IMR-90 (cell line): ENCODE results near the gene AP4S1. TPM values are rescaled to one million over a fixed set of nuclear protein-coding genes. Genes with fewer than 3 reads are reported as not detected.

Experiments used
- ATAC-seq: fragments of 200-7000 bp; cut with Tn5 transposase; 2 replicates; pipeline ENCODE4 v1.9.1; 2020; ENCODE audit warnings: low read depth, mild to moderate bottlenecking, moderate library complexity
- BruUV-seq: library from RNA; stranded (reverse); fragments of 400-500 nt; replicated peaks from 2 replicates; lab custom pipeline; 2021; lab: Mats Ljungman, UMichigan
- CTCF ChIA-PET: fragments of 300-600 bp; formaldehyde crosslinking; extraction: SDS; loops from one replicate; lab custom pipeline; 2021; ENCODE audit warnings: antibody characterized with exemption; lab: Yijun Ruan, JAX
- POLR2A ChIA-PET: fragments of 300-600 bp; sonication (Branson Sonifier 250); formaldehyde crosslinking; loops from one replicate; lab custom pipeline; 2022; ENCODE audit warnings: antibody characterized with exemption; ENCODE audit not compliant: unreplicated experiment; lab: Charles Lee
- DNase-seq: peaks from one replicate; pipeline ENCODE4 v3.0.0; 2013
- H2AFZ ChIP-seq: replicated peaks from 2 replicates; pipeline ENCODE3; 2013; ENCODE audit warnings: low read length, mild to moderate bottlenecking; ENCODE audit not compliant: poor library complexity
- H2AK5ac ChIP-seq: 2 replicates; pipeline ENCODE4 v1.6.1; 2013; ENCODE audit warnings: low read depth, low read length, inconsistent platforms
- H2AK9ac ChIP-seq: replicated peaks from 2 replicates; pipeline ENCODE3; 2013; ENCODE audit warnings: mild to moderate bottlenecking, low read depth, low read length, moderate library complexity; ENCODE audit not compliant: poor library complexity
- H2BK120ac ChIP-seq: 2 replicates; pipeline ENCODE4 v1.6.1; 2013; ENCODE audit warnings: low read depth, low read length, inconsistent platforms
- H2BK15ac ChIP-seq: 3 replicates; pipeline ENCODE4 v1.6.1; 2013; ENCODE audit warnings: low read depth, low read length, inconsistent platforms
- H2BK20ac ChIP-seq: 2 replicates; pipeline ENCODE4 v1.6.1; 2013; ENCODE audit warnings: low read depth, mild to moderate bottlenecking, inconsistent platforms, low read length, moderate library complexity
- H2BK5ac ChIP-seq: 2 replicates; pipeline ENCODE4 v1.6.1; 2013; ENCODE audit warnings: mild to moderate bottlenecking, low read depth, low read length, inconsistent platforms; ENCODE audit not compliant: poor library complexity, severe bottlenecking
- H3K14ac ChIP-seq: replicated peaks from 2 replicates; pipeline ENCODE4 v1.6.1; 2013; ENCODE audit warnings: low read depth, low read length, inconsistent platforms
- H3K18ac ChIP-seq: 2 replicates; pipeline ENCODE4 v1.6.1; 2013; ENCODE audit warnings: low read depth, low read length, control low read depth
- H3K23ac ChIP-seq: 2 replicates; pipeline ENCODE4 v1.6.1; 2013; ENCODE audit warnings: low read depth, low read length, inconsistent platforms
- H3K27ac ChIP-seq: 2 replicates; pipeline ENCODE4 v1.5.1; 2013; ENCODE audit warnings: mild to moderate bottlenecking, control low read depth, low read length; ENCODE audit not compliant: insufficient read depth
- H3K27me3 ChIP-seq: 2 replicates; pipeline ENCODE4 v1.6.1; 2013; ENCODE audit warnings: low read length; ENCODE audit not compliant: control insufficient read depth, insufficient read depth
- H3K36me3 ChIP-seq: 2 replicates; pipeline ENCODE4 v1.6.1; 2013; ENCODE audit warnings: low read length, mixed read lengths; ENCODE audit not compliant: control insufficient read depth, insufficient read depth
- H3K4ac ChIP-seq: 2 replicates; pipeline ENCODE4 v1.6.1; 2013; ENCODE audit warnings: low read depth, low read length, inconsistent platforms
- H3K4me1 ChIP-seq: 2 replicates; pipeline ENCODE4 v1.6.1; 2013; ENCODE audit warnings: low read length, mixed read lengths; ENCODE audit not compliant: control insufficient read depth, insufficient read depth
- H3K4me2 ChIP-seq: 2 replicates; pipeline ENCODE4 v1.6.1; 2013; ENCODE audit warnings: low read depth, mild to moderate bottlenecking, control low read depth, low read length, moderate library complexity
- H3K4me3 ChIP-seq: 2 replicates; pipeline ENCODE4 v1.5.1; 2013; ENCODE audit warnings: low read depth, mild to moderate bottlenecking, control low read depth, low read length, moderate library complexity; ENCODE audit not compliant: insufficient read depth
- H3K56ac ChIP-seq: 2 replicates; pipeline ENCODE4 v1.6.1; 2013; ENCODE audit warnings: low read length, inconsistent platforms; ENCODE audit not compliant: insufficient read depth; ENCODE audit errors: extremely low read depth
- H3K79me1 ChIP-seq, 2 experiments: 2 replicates each; pipeline ENCODE4 v1.6.1; 2013; ENCODE audit warnings: low read length in 2 of 2, inconsistent platforms in 1 of 2, low read depth in 1 of 2
- H3K9ac ChIP-seq: 2 replicates; pipeline ENCODE4 v1.6.1; 2013; ENCODE audit warnings: low read depth, low read length, control low read depth
- H3K9me1 ChIP-seq: 2 replicates; pipeline ENCODE4 v1.6.1; 2013; ENCODE audit warnings: low read length, inconsistent platforms; ENCODE audit not compliant: insufficient read depth
- H3K9me3 ChIP-seq: 2 replicates; pipeline ENCODE4 v1.6.1; 2013; ENCODE audit warnings: low read length; ENCODE audit not compliant: control insufficient read depth, insufficient read depth
- H4K20me1 ChIP-seq: 2 replicates; pipeline ENCODE4 v1.6.1; 2013; ENCODE audit warnings: low read length, inconsistent platforms; ENCODE audit not compliant: insufficient read depth
- H4K5ac ChIP-seq: 2 replicates; pipeline ENCODE4 v1.6.1; 2013; ENCODE audit warnings: mild to moderate bottlenecking, low read depth, low read length, control low read depth
- H4K8ac ChIP-seq, 2 experiments: 2 replicates each; pipeline ENCODE4 v1.6.1; 2013; ENCODE audit warnings: low read depth in 2 of 2, low read length in 2 of 2, control low read depth in 1 of 2, inconsistent platforms in 1 of 2
- H4K91ac ChIP-seq: 2 replicates; pipeline ENCODE4 v1.6.1; 2013; ENCODE audit warnings: low read depth, low read length, inconsistent platforms; ENCODE audit not compliant: insufficient read depth
- CTCF ChIP-seq: conservative IDR thresholded peaks from 2 replicates; pipeline ENCODE4 v1.5.1; 2012; ENCODE audit warnings: mild to moderate bottlenecking, low read depth, low read length, improper control_type of control experiment
- MXI1 ChIP-seq: IDR thresholded peaks from 2 replicates; pipeline ENCODE4 v1.6.1; 2012; ENCODE audit warnings: low read depth, mild to moderate bottlenecking, low read length, moderate library complexity, borderline replicate concordance
- RAD21 ChIP-seq: IDR thresholded peaks from 2 replicates; pipeline ENCODE4 v1.6.1; 2012; ENCODE audit warnings: low read length, improper control_type of control experiment
- RCOR1 ChIP-seq: IDR thresholded peaks from 2 replicates; pipeline ENCODE4 v1.6.1; 2012; ENCODE audit warnings: mild to moderate bottlenecking, low read length, improper control_type of control experiment; ENCODE audit not compliant: insufficient replicate concordance
- WGBS, 2 experiments: methylation state at CpG; one replicate each; pipeline versions ENCODE4 v1.1.5 to v1.1.7; 2013; ENCODE audit warnings: missing lambda C conversion rate in 2 of 2; ENCODE audit not compliant: insufficient read length in 1 of 2; ENCODE audit errors: extremely low coverage in 2 of 2; 5-methylcytosine and 5-hydroxymethylcytosine counted together
- dilution Hi-C: fragments of 300-500 bp; cut with HindIII; formaldehyde crosslinking; loops from one replicate; pipeline ENCODE4 v1.14.3; 2018; ENCODE audit warnings: low sequenced_read_pairs; ENCODE audit not compliant: unreplicated experiment
- in situ Hi-C: fragments of 300-500 bp; cut with MboI; formaldehyde crosslinking; loops from 3 replicates; pipeline ENCODE4 v1.14.3; 2019; ENCODE audit warnings: low sequenced_read_pairs, inconsistent platforms, mixed read lengths
- intact Hi-C: fragments of 100-400 bp; cut with micrococcal nuclease; formaldehyde crosslinking; loops from 2 replicates; pipeline ENCODE4 v1.10.0; 2022
- polyA plus RNA-seq, 3 experiments: library from polyadenylated mRNA; depleted of rRNA; stranded (reverse); fragments of >200 nt; gene quantifications; 2 replicates each; pipeline ENCODE4 v1.2.3, GENCODE V29; 2012; ENCODE audit warnings: low replicate concordance in 1 of 3
- total RNA-seq: library from RNA; depleted of rRNA; stranded (reverse); fragments of >200 nt; gene quantifications from 2 replicates; pipeline ENCODE4 v1.2.3, GENCODE V29; 2012

Gene AP4S1
- total and polyA plus RNA-seq, 2 of the 4 experiments (the other 2 are of a cell fraction) = 2.7 to 4.5 TPM

- in situ Hi-C loops = no loop called here
- no peak overlapping the region for H4K8ac ChIP-seq
- no peak overlapping the region for H2BK120ac ChIP-seq
- intact Hi-C loops = no loop called here
- H2AFZ ChIP-seq = no peak overlapping the region
- H4K5ac ChIP-seq = no peak overlapping the region
- no TSS peak for BruUV-seq
- no peak overlapping the region for H3K18ac ChIP-seq
- peaks cover 5% of the 10 kb centered on the region; the same call in 1 of the 2 replicates for H3K4me1 ChIP-seq
- H3K27me3 ChIP-seq = no peaks in the 10 kb centered on the region
- no peak overlapping the region for H4K91ac ChIP-seq
- H3K9me3 ChIP-seq = no peaks in the 10 kb centered on the region
- no peak overlapping the region for H3K27ac ChIP-seq
- H2AK5ac ChIP-seq = no peak overlapping the region
- DNase-seq (no peak), ATAC-seq (no peak)
- H3K4me2 ChIP-seq = no peak overlapping the region
- no peak overlapping the region for H3K23ac ChIP-seq
- H3K79me1 ChIP-seq = peaks cover 12 to 69% of the 10 kb centered on the region in 2 experiments
- H3K4me3 ChIP-seq = no peak overlapping the region
- H3K14ac ChIP-seq = no peak overlapping the region
- dilution Hi-C loops = no loop called here
- peaks cover 4% of the 10 kb centered on the region for H3K9me1 ChIP-seq
- H2BK5ac ChIP-seq = no peak overlapping the region
- no CpG with 5 or more reads among the region's 3 CpGs for WGBS, 2 experiments
- H3K4ac ChIP-seq = no peak overlapping the region
- no peak overlapping the region for H3K9ac ChIP-seq
- peaks cover 10% of the 10 kb centered on the region for H3K36me3 ChIP-seq
- peaks cover 83% of the 10 kb centered on the region for H4K20me1 ChIP-seq
- no peak for TF ChIP-seq MXI1
- TF ChIP-seq RAD21 = no peak
- no peak for TF ChIP-seq RCOR1
- no peak for TF ChIP-seq CTCF
- no peak overlapping the region for H2AK9ac ChIP-seq
- ChIA-PET POLR2A (no interaction called here), CTCF (no interaction called here)
- H2BK15ac ChIP-seq = no peak overlapping the region
- H3K56ac ChIP-seq = no peak overlapping the region
- no peak overlapping the region for H2BK20ac ChIP-seq
Observed at GRCh38 chr14:31009836-31010574, 15.4 kb upstream of the AP4S1 start.
